Measurements from ENCODE around the gene RNF103.
A peak's percentile ranks its signal among the peaks of the same experiment; 100 is the strongest.
"Not testable (repeated sequence)": the region's sequence is repeated elsewhere in the genome, so short reads cannot be mapped to it uniquely, and the experiment has no call there.

The RNF103 gene

GRCh38 chr2:86623494-86624266 is at the start of gene RNF103:
TSS of gene RNF103 (minus strand) at chr2:86623865. CDS start at chr2:86622886, 979 bp downstream.
- peak; percentile 89 to 95 for DNase-seq (ENCODE audit: low read depth in 2 of 2)

GRCh38 chr2:86673011-86673410 is 49.3 kb upstream of the RNF103 start:
- DNase-seq (ENCODE audit: low read depth in 2 of 2) = no peak

DNA sequence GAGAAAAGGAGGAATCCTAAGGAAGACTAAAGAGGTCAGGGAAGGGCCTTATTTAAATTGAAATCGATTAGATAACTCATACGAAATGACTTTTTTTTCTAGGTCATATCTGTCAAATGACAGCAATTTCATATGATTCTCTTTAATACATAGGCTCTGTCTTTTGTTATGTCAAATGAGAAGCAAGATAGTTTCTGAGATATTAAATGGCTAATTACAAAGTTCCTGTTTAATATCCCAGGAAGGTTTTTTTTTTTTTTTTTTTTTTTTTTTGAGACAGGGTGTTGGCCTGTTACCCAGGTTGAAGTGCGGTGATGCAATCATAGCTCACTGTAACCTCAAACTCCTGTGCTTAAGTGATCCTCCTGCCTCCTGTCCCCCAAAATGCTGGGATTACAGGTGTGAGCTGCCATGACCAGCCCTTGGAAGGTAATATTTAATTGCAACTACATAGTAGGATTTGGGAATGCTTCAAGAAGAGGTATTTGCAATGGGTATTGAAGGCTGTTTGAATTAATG is 48.4 kb upstream of the RNF103 start:
- no peak for DNase-seq (ENCODE audit: low read depth in 2 of 2)

DNA sequence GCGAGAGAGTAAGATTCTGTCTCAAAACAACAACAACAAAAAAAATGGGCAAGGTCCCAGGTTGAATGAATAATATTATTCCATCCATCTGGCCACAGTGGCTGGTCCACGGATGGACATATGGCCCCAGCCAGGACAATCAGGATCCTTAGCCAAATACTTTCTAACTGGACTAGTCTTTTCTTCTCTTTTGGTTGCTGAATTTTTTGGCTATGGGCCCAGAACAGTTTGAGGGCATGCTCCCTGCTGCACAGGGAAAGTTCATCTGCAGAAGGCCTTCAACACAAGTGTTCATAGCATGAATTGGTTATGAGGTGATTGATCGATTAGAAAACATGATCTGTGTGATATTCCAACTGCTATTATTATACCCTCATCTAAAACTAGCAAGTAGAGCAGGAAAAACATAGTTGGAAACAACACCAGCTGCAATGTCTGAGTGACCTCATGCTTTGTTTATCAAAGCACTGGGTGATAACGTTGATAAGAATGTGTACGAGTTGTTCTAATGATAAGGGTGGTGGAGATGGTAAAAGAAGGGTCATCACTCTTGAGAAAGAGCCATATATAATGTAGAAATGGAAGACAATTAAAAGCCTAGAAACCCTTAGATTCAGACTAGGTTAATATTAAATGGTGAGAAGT is 47.8 kb upstream of the RNF103 start:
- DNase-seq (ENCODE audit: low read depth in 2 of 2) = no peak

DNA sequence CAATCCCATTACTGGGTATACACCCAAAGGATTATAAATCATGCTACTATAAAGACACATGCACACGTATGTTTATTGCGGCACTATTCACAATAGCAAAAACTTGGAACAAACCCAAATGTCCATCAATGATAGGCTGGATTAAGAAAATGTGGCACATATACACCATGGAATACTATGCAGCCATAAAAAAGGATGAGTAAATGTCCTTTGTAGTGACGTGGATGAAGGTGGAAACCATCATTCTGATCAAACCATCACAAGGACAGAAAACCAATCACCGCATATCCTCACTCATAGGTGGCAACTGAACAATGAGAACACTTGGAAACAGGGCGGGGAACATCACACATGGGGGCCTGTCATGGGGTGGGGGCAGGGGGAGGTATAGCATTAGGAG is 45.7 kb upstream of the RNF103 start:
- DNase-seq (ENCODE audit: low read depth in 2 of 2) = not testable (repeated sequence)

DNA sequence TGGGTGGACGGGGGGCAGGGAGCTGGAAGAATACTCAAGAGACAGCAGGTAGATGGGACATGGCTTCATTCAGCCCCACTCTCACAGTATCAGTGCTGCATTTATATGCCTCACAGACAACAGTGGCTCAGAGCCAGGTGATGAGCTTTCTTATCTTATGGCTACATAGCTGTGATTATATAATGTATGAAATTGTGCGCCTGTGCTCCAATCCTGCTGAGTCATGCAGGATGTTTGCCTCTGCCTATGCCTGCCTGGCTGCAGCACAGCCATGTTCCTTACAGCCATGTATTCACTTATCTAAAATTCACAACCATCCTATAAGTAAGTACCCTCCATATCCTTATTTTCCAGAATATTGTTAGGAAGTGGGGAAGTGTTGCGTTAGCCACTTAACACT is 37.7 kb upstream of the RNF103 start:
- no peak for DNase-seq (ENCODE audit: low read depth in 2 of 2)

- DNase-seq (ENCODE audit: low read depth in 2 of 2) = no peak
Measured at GRCh38 chr2:86650188-86650587, 26.5 kb upstream of the RNF103 start.

GRCh38 chr2:86649119-86649947 is 25.7 kb upstream of the RNF103 start:
- no peak for DNase-seq (ENCODE audit: low read depth in 2 of 2)

- no peak for DNase-seq (ENCODE audit: low read depth in 2 of 2)
Measured at GRCh38 chr2:86648681-86649080, 25.0 kb upstream of the RNF103 start.

GRCh38 chr2:86646865-86647264 is 23.2 kb upstream of the RNF103 start:
- no peak for DNase-seq (ENCODE audit: low read depth in 2 of 2)

GRCh38 chr2:86646329-86646728 is 22.7 kb upstream of the RNF103 start:
- DNase-seq (ENCODE audit: low read depth in 2 of 2) = no peak

GRCh38 chr2:86645752-86646151 is 22.1 kb upstream of the RNF103 start:
- no peak for DNase-seq (ENCODE audit: low read depth in 2 of 2)

DNA sequence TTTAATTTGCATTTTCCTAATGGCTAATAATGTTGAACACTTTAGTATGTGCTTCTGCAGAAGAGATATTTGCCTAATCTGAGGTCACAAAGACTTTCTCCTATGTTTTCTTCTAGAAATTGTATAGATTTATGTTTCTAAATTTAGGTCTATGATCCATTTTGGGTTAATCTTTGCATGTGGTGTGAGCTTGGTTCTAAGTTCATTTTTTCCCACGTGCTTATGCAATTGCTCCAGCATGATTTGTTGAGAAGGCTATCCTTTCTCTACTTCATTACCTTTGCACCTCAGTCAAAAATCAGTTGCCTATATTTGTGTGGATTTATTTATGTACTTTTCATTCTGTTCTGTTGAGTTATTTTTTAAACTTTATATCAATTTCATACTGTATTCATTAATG is 15.0 kb upstream of the RNF103 start:
- DNase-seq (ENCODE audit: low read depth in 2 of 2) = no peak

DNA sequence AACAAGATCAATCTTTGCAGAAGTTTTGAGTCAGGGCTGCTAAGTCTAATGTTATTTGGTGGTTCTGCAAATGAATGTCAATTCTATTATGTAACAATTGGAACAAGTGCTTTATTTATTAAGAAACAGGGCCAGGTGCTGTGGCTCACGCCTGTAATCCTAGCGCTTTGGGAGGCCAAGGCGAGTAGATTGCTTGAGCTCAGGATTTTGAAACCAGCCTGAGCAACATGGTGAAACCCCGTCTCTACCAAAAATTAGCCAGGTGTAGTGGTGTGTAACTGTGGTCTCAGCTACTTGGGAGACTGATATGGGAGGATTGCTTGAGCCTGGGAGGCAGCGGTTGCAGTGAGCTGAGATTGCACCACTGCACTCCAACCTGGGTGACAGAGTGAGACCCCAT is 13.2 kb upstream of the RNF103 start:
- DNase-seq (ENCODE audit: low read depth in 2 of 2) = no peak

- DNase-seq (ENCODE audit: low read depth in 2 of 2) = no peak
Measured at GRCh38 chr2:86634352-86634751, 10.7 kb upstream of the RNF103 start.

- DNase-seq (ENCODE audit: low read depth in 2 of 2) = no peak
Measured at GRCh38 chr2:86633155-86633651, 9.5 kb upstream of the RNF103 start.

DNA sequence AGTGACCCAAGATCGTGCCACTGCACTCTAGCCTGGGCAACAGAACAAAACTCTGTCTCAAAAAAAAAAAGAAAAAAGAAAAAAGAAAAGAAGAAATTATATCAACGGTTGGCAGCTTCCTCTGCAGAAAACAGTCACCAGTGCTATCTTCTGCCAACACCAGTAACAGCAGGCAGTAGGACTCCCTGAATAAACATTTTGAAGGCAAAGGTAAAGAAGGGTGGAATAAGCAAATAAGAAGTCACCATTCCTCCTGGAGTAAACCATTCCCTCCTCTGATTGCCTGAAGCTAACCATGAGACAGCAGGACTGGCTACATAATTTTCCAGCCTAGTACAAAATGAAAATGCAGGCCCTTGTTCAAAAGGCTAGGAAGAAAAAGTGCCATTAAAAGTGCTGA is 9.0 kb upstream of the RNF103 start:
- no peak for DNase-seq (ENCODE audit: low read depth in 2 of 2)

- no peak for DNase-seq (ENCODE audit: low read depth in 2 of 2)
Measured at GRCh38 chr2:86631846-86632485, 8.3 kb upstream of the RNF103 start.

- no peak for DNase-seq (ENCODE audit: low read depth in 2 of 2)
Measured at GRCh38 chr2:86628091-86628522, 4.4 kb upstream of the RNF103 start.

DNA sequence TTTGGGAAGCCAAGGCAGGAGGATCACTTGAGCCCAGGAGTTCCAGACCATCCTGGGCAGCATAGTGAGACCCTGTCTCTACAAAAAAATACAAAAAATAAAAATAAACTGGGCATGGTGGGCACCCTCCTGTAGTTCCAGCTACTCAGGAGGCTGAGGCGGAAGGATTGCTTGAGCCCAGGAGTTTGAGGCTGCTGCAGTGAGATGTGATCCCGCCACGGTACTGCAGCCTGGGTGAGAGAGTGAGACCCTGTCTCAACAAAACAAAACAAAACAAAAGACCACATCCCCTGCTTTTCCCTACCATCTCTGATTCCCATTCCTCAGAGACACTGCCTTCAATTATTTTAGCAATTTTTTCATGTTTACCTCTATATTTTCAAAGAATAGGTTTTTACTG is 3.9 kb upstream of the RNF103 start:
- no peak for DNase-seq (ENCODE audit: low read depth in 2 of 2)

- DNase-seq (ENCODE audit: low read depth in 2 of 2) = no peak
Measured at GRCh38 chr2:86625096-86625495, 1.4 kb upstream of the RNF103 start.

DNA sequence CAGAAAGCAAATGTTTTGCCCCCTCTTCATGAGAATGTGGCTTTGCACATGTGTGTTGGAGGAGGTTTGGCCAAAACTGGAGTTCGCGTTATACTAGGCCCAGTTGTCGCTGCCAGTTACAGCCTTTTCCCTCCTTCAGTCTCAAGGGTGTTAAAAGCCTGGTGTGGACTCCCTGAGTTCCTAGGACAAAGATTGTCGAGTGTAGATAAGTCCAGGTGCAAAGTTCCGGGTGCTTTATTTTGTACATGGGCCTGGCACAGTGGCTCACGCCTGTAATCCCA is 542 bp upstream of the RNF103 start:
- DNase-seq (ENCODE audit: low read depth in 2 of 2) = no peak
